ENCODE results near the gene KIF5C.

DNA sequence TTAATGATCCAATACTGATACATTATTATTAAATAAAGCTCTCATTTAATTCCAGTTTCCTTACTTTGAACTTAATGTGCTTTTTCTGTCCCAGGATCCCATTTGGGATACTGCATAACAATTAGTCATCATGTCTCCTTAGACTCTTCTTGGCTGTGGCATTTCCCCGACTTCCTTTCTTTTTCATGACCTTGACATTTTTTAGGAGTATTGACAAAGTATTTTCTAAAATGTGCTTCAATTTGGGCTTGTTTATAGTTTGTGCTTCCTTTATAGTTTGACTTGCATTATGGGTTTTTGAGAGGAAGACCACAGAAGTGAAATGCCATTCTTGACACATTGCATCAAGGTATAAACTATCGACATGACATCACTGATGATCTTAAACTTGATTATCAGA, 46.1 kb upstream of the KIF5C start:
- TF ChIP-seq, protein P1, sequence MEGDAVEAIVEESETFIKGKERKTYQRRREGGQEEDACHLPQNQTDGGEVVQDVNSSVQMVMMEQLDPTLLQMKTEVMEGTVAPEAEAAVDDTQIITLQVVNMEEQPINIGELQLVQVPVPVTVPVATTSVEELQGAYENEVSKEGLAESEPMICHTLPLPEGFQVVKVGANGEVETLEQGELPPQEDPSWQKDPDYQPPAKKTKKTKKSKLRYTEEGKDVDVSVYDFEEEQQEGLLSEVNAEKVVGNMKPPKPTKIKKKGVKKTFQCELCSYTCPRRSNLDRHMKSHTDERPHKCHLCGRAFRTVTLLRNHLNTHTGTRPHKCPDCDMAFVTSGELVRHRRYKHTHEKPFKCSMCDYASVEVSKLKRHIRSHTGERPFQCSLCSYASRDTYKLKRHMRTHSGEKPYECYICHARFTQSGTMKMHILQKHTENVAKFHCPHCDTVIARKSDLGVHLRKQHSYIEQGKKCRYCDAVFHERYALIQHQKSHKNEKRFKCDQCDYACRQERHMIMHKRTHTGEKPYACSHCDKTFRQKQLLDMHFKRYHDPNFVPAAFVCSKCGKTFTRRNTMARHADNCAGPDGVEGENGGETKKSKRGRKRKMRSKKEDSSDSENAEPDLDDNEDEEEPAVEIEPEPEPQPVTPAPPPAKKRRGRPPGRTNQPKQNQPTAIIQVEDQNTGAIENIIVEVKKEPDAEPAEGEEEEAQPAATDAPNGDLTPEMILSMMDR (IDR thresholded peaks at IDR 0.05), result no peak
- TF ChIP-seq POLR2A (IDR thresholded peaks at IDR 0.05), result no peak
